ENCODE measurements around the gene DHRS12.

DHRS12 gene

GRCh38 chr13:51747438-51748434 is 56.2 kb downstream of the DHRS12 start:
- no peak for DNase-seq

GRCh38 chr13:51746802-51747201 is 57.2 kb downstream of the DHRS12 start:
- DNase-seq = no peak

- no peak for DNase-seq
Observed at GRCh38 chr13:51745243-51745642, 58.7 kb downstream of the DHRS12 start.

- no peak for DNase-seq
Observed at GRCh38 chr13:51742611-51743010, 61.4 kb downstream of the DHRS12 start.

- DNase-seq = no peak
Observed at GRCh38 chr13:51742031-51742430, 61.9 kb downstream of the DHRS12 start.

- no peak for DNase-seq
Observed at GRCh38 chr13:51740698-51741097, 63.3 kb downstream of the DHRS12 start.

- DNase-seq = no peak
Observed at GRCh38 chr13:51739027-51739764, 64.8 kb downstream of the DHRS12 start.

GRCh38 chr13:51738226-51738905 is 65.6 kb downstream of the DHRS12 start:
- no peak for DNase-seq

GRCh38 chr13:51737609-51738008 is 66.4 kb downstream of the DHRS12 start:
- DNase-seq = no peak

- no peak for DNase-seq
Observed at GRCh38 chr13:51734786-51735185, 69.2 kb downstream of the DHRS12 start.

GRCh38 chr13:51733374-51734298 is 70.3 kb downstream of the DHRS12 start:
- no peak for DNase-seq

- DNase-seq = no peak
Observed at GRCh38 chr13:51731759-51732158, 72.2 kb downstream of the DHRS12 start.

GRCh38 chr13:51730927-51731326 is 73.0 kb downstream of the DHRS12 start:
- DNase-seq = no peak

GRCh38 chr13:51729866-51730553 is 74.0 kb downstream of the DHRS12 start:
- no peak for DNase-seq

- DNase-seq = no peak
Observed at GRCh38 chr13:51728972-51729371, 75.0 kb downstream of the DHRS12 start.

GRCh38 chr13:51728275-51728673 is 75.7 kb downstream of the DHRS12 start:
- no peak for DNase-seq

- DNase-seq = no peak
Observed at GRCh38 chr13:51727634-51728274, 76.2 kb downstream of the DHRS12 start.

GRCh38 chr13:51726446-51727193 is 77.3 kb downstream of the DHRS12 start:
- no peak for DNase-seq

GRCh38 chr13:51724721-51725120 is 79.2 kb downstream of the DHRS12 start:
- no peak for DNase-seq

- DNase-seq = no peak
Observed at GRCh38 chr13:51723529-51723928, 80.4 kb downstream of the DHRS12 start.

Data from activated CD8-positive, alpha-beta memory T cell treated with anti-CD3 and anti-CD28 coated beads, Interleukin-2, amount 50 U/mL, for 4 hours (primary cell).